Lower lobe of right lung (tissue), 2 donors: Measurements from ENCODE around the gene CTDSP1. TPM values are rescaled to one million over a fixed set of nuclear protein-coding genes. Genes with fewer than 3 reads are reported as not detected.
A peak's percentile ranks its signal among the peaks of the same experiment; 100 is the strongest.

Experiments used
- ATAC-seq, 2 donors: fragments of 200-7000 bp; cut with Tn5 transposase; one replicate each; pipeline ENCODE4 v1.9.1; 2020 to 2022; ENCODE audit warnings: mild to moderate bottlenecking in 2 of 2, moderate library complexity in 2 of 2
- DNase-seq: peaks from one replicate; pipeline ENCODE4 v3.0.0-alpha.2; 2020
- H3K27ac ChIP-seq: fragments of 200-600 bp; one replicate; pipeline ENCODE4 v1.8.0; 2022
- H3K27me3 ChIP-seq: fragments of 200-600 bp; one replicate; pipeline ENCODE4 v1.8.0; 2022; ENCODE audit warnings: low read depth
- H3K36me3 ChIP-seq: fragments of 200-600 bp; one replicate; pipeline ENCODE4 v1.8.0; 2022; ENCODE audit warnings: mild to moderate bottlenecking
- H3K4me1 ChIP-seq: fragments of 200-600 bp; one replicate; pipeline ENCODE4 v1.8.0; 2022
- H3K4me3 ChIP-seq: fragments of 200-600 bp; one replicate; pipeline ENCODE4 v1.8.0; 2022; ENCODE audit warnings: mild to moderate bottlenecking
- H3K9me3 ChIP-seq: fragments of 200-600 bp; one replicate; pipeline ENCODE4 v1.8.0; 2022
- CTCF ChIP-seq: fragments of 200-600 bp; IDR thresholded peaks from one replicate; pipeline ENCODE4 v1.8.0; 2022; ENCODE audit warnings: antibody characterized with exemption, mild to moderate bottlenecking
- intact Hi-C: fragments of 100-400 bp; cut with DNase I; formaldehyde crosslinking; loops from one replicate; pipeline ENCODE4 v1.11.0; 2022
- total RNA-seq: library from RNA; stranded (reverse); fragmentation: NEBNext Ultra II Directional; extraction: Animal tissue kit (Norgen Biotek cat#: 25700); gene quantifications from one replicate; pipeline ENCODE4 v1.2.1, GENCODE V29; 2021
- donor health status: DM: no; HTN: yes; CAD: no; lungs with severe emphysema.

Gene CTDSP1
- total RNA-seq, 1 donor from 2014 or later, result 168 TPM

GRCh38 chr2:218374795-218375194 is 24.9 kb upstream of the CTDSP1 start:
- Histone ChIP-seq H3K4me3 (no peak overlapping the region), H3K36me3 (no peaks in the 10 kb centered on the region), H3K9me3 (no peaks in the 10 kb centered on the region), H3K27ac (no peak overlapping the region), H3K4me1 (peaks cover 21% of the 10 kb centered on the region), H3K27me3 (no peaks in the 10 kb centered on the region)
- DNase-seq (peak; percentile 4), ATAC-seq (no peak)
- intact Hi-C loops, result no loop called here
- TF ChIP-seq CTCF, result no peak

GRCh38 chr2:218375212-218375611 is 24.5 kb upstream of the CTDSP1 start:
- Histone ChIP-seq H3K36me3 (no peaks in the 10 kb centered on the region), H3K4me3 (no peak overlapping the region), H3K27me3 (no peaks in the 10 kb centered on the region), H3K9me3 (no peaks in the 10 kb centered on the region), H3K27ac (no peak overlapping the region), H3K4me1 (peaks cover 16% of the 10 kb centered on the region)
- no peak for TF ChIP-seq CTCF
- intact Hi-C loops, result no loop called here
- no peak for ATAC-seq
- DNase-seq, result no peak

GRCh38 chr2:218378053-218378452 is 21.6 kb upstream of the CTDSP1 start:
- H3K27ac ChIP-seq, result no peak overlapping the region
- peak; percentile 59 to 60 for ATAC-seq
- intact Hi-C loops, result no loop called here

GRCh38 chr2:218381916-218382366 is 17.7 kb upstream of the CTDSP1 start, which contains the start of gene SLC11A1:
Gene SLC11A1 (plus strand): TSS chr2:218382273. CDS start chr2:218382369, 96 bp downstream.
- peak within 1 kb of the TSS; percentile 53 for H3K4me3 ChIP-seq
- H3K27ac ChIP-seq, result peak within 1 kb of the TSS; percentile 85
- no peaks in the 10 kb centered on the region for H3K9me3 ChIP-seq
- intact Hi-C loops, result no loop called here
- peak; percentile 92 for DNase-seq
- H3K4me1 ChIP-seq, result no peaks in the 10 kb centered on the region
- peaks cover 4% of the 10 kb centered on the region for H3K36me3 ChIP-seq
- TF ChIP-seq CTCF, result no peak
- peak; percentile 78 to 93 for ATAC-seq
- H3K27me3 ChIP-seq, result no peaks in the 10 kb centered on the region

More at GRCh38 chr2:218378053-218378452, 21.6 kb upstream of the CTDSP1 start:
- Histone ChIP-seq H3K4me1 (no peaks in the 10 kb centered on the region), H3K36me3 (no peaks in the 10 kb centered on the region), H3K27me3 (no peaks in the 10 kb centered on the region), H3K9me3 (no peaks in the 10 kb centered on the region), H3K4me3 (no peak overlapping the region)
- DNase-seq, result no peak
- TF ChIP-seq CTCF, result no peak

GRCh38 chr2:218382785-218383184 is 16.9 kb upstream of the CTDSP1 start:
- H3K4me3 ChIP-seq, result peak overlapping the region; percentile 53
- DNase-seq, result no peak
- no peaks in the 10 kb centered on the region for H3K9me3 ChIP-seq

More at GRCh38 chr2:218382785-218383184, 16.9 kb upstream of the CTDSP1 start:
- intact Hi-C loops, result no loop called here
- H3K27ac ChIP-seq, result peak overlapping the region; percentile 85
- TF ChIP-seq CTCF, result no peak
- no peak for ATAC-seq
- no peaks in the 10 kb centered on the region for H3K27me3 ChIP-seq
- peaks cover 7% of the 10 kb centered on the region for H3K36me3 ChIP-seq
- peaks cover 3% of the 10 kb centered on the region for H3K4me1 ChIP-seq
